Activated T-cell treated with anti-CD3 and anti-CD28 coated beads, Interleukin-2, amount 50 U/mL, for 48 hours (primary cell): ENCODE data around the gene EGFL7.
"Not testable (repeated sequence)": the region's sequence is repeated elsewhere in the genome, so short reads cannot be mapped to it uniquely, and the experiment has no call there.

Experiments
- DNase-seq, 2 experiments: peaks; one replicate each; pipeline ENCODE4 v3.0.0-alpha.2; 2020

EGFL7 gene

GRCh38 chr9:136700959-136701667 lies 38.4 kb downstream of the EGFL7 start:
- DNase-seq, result peak; percentile 86

- no peak for DNase-seq
Observed at GRCh38 chr9:136701668-136702053, 38.9 kb downstream of the EGFL7 start.

- DNase-seq, result no peak
Observed at GRCh38 chr9:136703276-136703860, 40.7 kb downstream of the EGFL7 start.

DNA sequence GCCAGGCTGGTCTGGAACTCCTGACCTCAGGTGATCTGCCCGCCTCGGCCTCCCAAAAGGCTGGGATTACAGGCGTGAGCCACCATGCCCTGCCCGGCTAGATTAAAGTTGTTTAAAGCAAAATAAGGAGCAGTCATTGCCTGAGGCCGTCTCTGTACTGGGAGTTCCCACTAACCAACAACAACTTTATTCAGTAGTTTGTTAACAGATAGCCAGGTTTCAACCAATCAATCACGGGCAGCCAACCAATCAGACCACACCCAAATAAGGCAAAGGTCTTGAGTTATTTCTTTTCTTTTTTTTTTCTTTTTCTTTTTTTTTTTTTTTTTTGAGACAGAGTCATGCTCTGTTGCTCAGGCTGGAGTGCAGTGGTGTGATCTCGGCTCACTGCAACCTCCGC lies 42.0 kb downstream of the EGFL7 start:
- DNase-seq, result not testable (repeated sequence)

- DNase-seq, result no peak
Observed at GRCh38 chr9:136705564-136705963, 42.8 kb downstream of the EGFL7 start.

DNA sequence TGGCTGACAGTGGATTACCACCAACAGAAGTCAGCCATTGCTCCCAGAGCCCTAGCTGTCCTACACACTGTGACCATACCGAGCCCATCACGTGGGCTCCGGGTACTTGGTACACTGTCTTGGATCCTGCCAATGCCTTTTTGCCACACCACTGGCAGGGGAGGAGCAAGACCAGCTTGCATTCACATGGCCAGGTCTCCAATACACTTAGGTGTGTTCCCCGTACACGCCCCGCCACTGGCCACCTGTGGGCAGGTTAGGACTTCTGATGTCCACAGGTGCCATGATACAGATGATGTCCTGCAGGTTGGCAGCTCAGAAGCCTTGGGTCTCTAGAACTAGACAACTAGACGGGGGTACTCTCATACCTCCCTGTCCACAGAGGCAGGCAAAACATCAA lies 44.3 kb downstream of the EGFL7 start:
- DNase-seq, result no peak

DNA sequence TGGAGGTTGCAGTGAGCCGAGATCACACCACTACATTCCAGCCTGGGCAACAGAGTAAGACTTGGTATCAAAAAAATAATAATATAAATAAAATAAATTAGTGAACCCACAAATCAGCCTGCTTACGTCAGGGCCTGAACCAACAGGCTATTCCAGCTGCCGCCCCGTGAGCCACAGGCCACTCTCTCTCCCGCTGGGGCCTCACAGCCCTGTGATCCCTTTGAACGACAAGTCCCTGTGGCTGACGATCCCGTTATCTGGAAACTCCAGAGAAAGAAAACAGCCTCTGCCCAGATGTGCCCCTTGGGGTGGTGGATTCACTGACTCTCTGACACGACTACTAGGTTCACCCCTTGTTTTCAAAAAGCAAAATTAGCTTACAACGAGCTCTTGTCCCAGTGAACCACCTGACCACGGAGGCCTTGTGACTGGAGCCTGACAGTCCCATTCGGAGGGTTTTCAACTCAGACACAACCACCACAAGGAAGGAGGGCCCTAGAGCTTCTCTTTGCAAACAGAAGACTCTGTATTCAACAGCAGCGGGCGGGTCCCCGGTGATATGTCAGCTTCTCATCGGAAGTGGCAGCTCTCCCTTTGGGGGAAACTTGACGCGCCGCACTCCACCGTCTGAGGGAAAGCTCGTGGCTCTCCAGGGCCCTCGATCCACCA lies 45.3 kb downstream of the EGFL7 start:
- DNase-seq, result no peak

GRCh38 chr9:136709454-136710109 lies 46.9 kb downstream of the EGFL7 start:
- DNase-seq, result no peak

DNA sequence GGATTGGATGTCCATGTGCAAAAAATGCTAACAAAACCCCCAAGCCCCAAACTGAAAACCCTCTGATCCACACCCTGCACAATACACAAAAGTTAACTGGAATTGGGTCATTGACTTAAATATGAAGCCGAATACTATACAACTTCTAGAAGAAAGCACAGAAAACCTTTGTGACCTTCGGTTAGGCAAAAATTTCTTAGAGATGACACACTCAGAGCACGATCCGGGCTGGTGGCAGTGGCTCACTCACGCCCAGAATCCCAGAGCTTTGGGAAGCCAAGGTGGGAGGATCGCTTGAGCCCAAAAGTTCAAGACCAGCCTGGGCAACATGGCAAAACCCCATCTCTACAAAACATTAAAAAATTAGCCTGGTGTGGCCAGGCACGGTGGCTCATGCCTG lies 47.8 kb downstream of the EGFL7 start:
- DNase-seq, result no peak

- not testable (repeated sequence) for DNase-seq
Observed at GRCh38 chr9:136711219-136711648, 48.5 kb downstream of the EGFL7 start.

DNA sequence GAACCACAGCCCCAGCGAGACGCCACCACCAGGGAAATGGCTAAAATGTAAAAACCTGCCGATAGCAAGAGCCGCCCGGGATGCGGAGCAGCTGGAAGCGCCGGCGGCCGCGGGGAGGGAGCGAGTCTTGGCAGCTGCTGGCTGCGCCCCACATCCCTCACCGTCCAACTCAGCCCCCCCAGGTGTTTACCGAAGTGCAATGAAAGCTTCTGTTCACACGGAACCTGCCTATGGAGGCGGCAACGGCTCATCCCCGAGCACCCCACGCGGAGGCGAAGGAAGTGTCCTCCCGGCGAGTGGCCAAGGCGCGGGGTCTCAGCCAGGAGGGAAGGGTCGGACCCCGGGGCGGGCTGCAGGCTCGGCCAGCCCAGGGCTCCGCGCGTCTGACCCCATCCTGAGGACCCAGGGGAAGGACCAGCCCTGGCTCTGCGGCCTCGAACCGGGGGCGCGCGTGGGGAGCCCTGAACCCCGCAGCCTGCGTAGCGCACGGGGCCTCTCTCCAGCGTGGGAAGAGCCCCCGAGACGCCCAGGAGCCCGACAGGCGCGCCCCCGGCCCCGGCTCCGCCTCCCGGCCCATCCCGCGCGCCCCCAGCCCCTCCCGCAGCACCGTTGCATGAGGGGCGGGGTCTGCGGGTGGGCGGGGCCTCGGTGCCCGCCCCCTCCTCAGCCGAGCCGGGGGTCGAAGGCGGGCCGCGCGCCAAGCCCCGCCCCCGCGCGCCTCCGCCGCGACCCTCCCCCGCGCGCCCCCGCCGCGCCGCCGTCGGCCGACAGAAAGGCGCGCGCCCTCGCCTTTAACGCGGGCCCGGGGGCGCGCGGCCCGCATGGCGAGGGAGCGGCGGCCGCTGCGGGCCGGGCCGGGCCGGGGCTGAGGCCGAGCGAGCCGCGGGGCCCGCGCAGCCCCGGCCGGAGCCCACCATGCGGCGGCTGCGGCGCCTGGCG lies 49.3 kb downstream of the EGFL7 start, which contains the start of gene DIPK1B:
TSS of gene DIPK1B (plus strand) at position 822 of the 939 bp plus-strand sequence. CDS start at position 916, 94 bp downstream.
- DNase-seq, result no peak

DNA sequence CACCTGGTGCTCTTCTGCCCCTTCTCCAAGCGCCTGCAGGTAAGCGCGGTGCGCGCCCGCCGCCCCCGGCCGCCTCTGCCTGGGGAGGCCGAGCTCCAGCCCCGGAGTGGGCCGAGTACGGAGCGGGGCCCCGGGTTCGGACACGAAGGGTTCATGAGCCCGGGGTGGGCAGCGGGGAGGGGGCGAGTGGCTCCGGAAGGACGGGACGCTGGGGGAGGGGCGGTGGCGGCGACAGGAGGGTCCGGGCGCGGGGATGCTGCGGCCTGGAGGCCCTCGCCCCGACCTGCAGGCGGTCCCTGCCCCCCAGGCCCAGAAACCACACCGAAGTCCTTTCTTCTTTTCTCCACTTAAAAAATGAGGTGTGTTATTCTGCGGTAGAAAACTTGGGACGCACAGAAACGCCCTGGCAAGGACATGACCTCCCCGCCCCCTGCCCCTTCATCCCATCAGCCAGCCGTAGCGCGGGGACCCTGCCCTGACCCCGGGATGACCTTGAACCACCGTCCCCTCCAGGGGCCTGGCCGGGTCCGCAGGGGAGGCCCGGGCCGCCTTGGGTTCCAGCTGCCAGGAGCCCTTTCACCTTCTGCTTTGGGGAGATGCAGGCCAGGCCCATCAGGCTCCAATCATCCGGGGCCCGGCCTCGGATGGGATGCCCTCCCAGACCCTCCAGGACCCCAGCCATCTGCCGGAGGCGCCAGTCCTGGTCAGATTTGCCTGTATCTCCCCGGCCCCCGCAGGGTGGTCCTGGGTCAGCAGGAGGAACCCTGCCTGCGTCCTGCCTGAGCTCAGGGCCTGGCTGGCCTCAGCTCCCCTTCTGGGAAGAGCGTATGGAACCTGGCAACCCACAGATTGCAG lies 50.2 kb downstream of the EGFL7 start:
- DNase-seq, result no peak

DNA sequence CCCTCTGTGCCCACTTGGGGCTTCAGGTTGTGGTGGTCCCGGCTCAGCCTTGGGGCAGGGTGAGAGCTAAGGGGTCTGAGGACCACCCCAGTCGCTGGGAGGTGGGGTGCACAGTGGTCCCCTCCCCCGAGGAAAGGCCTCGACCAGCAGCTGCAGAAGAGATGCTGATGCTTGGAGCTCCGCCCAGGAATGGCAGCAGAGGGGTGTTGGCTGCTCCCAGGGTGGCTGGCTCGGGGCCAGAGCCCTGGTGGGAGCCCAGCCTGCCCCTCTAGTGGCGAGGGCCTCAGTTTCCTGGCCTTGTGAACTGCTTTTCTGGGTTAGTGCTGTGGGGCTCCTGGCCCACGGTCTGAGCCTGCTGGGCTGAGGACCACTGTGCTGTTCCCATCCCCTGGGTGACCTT lies 50.8 kb downstream of the EGFL7 start:
- DNase-seq, result no peak

DNA sequence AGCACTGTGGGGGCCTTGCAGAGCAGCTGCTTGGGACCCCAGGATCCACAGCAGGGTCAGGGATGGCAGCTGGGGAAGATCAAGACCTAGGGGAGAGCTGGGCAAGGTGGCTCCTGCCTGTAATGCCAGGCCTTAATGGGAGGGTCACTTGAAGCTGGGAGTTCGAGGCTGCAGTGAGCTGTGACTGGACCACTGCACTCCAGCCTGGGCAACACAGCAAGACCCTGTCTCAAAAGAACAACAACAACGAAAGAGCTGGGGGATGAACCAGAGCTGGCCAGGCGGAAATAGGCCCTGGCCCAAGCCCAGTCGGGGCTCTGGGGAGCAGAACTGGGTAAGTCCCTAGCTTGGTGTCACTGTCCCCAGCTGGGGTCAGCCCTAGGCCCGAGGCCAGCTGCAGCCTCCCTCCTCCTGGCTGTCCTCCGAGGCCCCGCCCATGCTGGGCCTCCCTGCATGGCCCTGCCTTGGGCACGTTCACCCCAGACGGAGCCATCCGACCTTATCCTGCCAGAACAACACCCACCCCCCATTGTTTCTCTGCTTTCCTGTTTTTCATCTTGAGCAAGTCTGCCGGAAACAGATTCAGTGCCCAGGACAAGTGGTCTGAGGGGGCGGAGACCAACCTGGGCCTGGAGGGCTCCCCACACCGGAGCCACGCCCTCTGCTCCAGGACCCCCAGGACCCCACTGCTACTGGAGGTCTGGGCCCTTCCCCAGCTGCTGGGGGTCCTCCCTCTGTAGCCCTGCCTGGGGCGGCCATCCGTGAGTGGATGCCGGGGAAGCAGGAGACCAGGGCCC lies 51.6 kb downstream of the EGFL7 start:
- no peak for DNase-seq

GRCh38 chr9:136714893-136715274 lies 52.2 kb downstream of the EGFL7 start:
- DNase-seq, result no peak

DNA sequence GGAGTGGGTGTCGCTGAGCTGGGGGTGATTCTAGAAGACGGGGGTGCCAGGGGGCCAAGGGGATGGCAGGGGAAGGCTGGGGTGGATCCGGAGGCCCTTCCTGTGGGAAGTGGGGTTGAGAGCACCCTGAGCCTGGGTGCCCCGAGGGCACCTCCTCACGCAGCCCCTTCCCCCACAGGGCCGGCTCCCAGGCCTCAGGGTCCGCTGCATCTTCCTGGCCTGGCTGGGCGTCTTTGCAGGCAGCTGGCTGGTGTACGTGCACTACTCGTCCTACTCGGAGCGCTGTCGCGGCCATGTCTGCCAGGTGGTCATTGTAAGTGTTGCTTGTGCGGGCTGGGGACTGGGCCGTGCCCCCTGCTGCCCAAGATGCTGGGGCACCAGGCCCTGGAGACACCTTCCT lies 54.7 kb downstream of the EGFL7 start:
- DNase-seq, result no peak

GRCh38 chr9:136718345-136719194 lies 55.9 kb downstream of the EGFL7 start:
- DNase-seq, result no peak

DNA sequence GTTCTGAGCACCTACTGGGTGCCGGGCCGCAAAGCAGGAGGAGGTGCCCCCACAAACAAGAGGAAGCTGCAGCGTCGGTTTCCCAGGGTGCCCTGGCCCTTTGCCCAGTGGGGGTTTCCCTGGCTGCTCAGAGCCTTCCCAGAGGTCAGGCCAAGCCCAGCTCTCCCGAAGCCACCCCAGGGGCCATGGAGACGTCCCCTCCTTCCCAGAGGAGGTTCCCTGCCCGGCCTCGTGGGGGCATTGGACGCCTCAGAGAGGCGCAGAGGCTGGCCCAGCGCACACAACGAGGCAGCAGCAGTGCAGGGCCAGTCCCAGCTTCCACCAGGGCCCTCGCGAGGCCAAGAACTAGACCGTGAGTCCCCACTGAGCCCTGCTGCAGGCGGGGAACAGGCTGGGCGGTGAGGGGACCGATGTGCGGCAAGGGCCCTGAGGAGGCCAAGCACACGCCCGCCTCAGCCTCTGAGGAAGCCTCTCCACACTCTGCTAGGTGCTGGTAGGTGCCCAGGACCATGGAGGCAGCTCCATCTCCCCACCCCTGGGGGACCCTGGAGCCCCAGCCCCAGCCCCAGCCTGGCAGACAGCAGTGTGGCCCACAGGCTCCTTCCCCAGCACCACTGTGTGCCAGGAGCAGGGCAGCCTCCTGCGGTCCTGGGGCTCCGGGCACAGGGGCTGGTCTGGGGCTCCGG lies 56.6 kb downstream of the EGFL7 start:
- no peak for DNase-seq
